GM21717 (cell line): Measurements from ENCODE around the gene LAMC2.
"Not testable (repeated sequence)": the region's sequence is repeated elsewhere in the genome, so short reads cannot be mapped to it uniquely, and the experiment has no call there.

Experiments
- ATAC-seq: cut with Tn5 transposase; IDR thresholded peaks from one replicate; pipeline ENCODE4 v1.9.1; 2021; ENCODE audit warnings: mild to moderate bottlenecking, moderate library complexity; ENCODE audit not compliant: unreplicated experiment

The LAMC2 gene

GRCh38 chr1:183255073-183255472 is 69.0 kb downstream of the LAMC2 start:
- no peak for ATAC-seq

- ATAC-seq, result no peak
Observed at GRCh38 chr1:183259924-183260323, 73.9 kb downstream of the LAMC2 start.

GRCh38 chr1:183262628-183263200 is 76.7 kb downstream of the LAMC2 start:
- ATAC-seq, result no peak

GRCh38 chr1:183263886-183264602 is 78.0 kb downstream of the LAMC2 start:
- ATAC-seq, result no peak

GRCh38 chr1:183267646-183268431 is 81.8 kb downstream of the LAMC2 start:
- no peak for ATAC-seq

GRCh38 chr1:183270541-183271141 is 84.6 kb downstream of the LAMC2 start:
- ATAC-seq, result no peak

- ATAC-seq, result no peak
Observed at GRCh38 chr1:183272390-183272848, 86.4 kb downstream of the LAMC2 start.

GRCh38 chr1:183273300-183273699 is 87.2 kb downstream of the LAMC2 start:
- no peak for ATAC-seq

GRCh38 chr1:183273984-183274383 is 87.9 kb downstream of the LAMC2 start:
- not testable (repeated sequence) for ATAC-seq

GRCh38 chr1:183274836-183275235 is 88.8 kb downstream of the LAMC2 start:
- no peak for ATAC-seq

GRCh38 chr1:183275322-183275721 is 89.3 kb downstream of the LAMC2 start:
- ATAC-seq, result no peak

GRCh38 chr1:183276386-183277080 is 90.5 kb downstream of the LAMC2 start:
- no peak for ATAC-seq

GRCh38 chr1:183277821-183278738 is 92.0 kb downstream of the LAMC2 start:
- no peak for ATAC-seq

- no peak for ATAC-seq
Observed at GRCh38 chr1:183278739-183279591, 92.9 kb downstream of the LAMC2 start.

- ATAC-seq, result no peak
Observed at GRCh38 chr1:183279835-183280234, 93.8 kb downstream of the LAMC2 start.

- no peak for ATAC-seq
Observed at GRCh38 chr1:183281039-183281438, 95.0 kb downstream of the LAMC2 start.

GRCh38 chr1:183281553-183282091 is 95.6 kb downstream of the LAMC2 start:
- peak; percentile 69 for ATAC-seq

GRCh38 chr1:183282101-183282855 is 96.2 kb downstream of the LAMC2 start:
- ATAC-seq, result no peak
